Muscle of leg (tissue), 11 donors: Measurements from ENCODE around the gene PTH1R. TPM values are rescaled to one million over a fixed set of nuclear protein-coding genes. Genes with fewer than 3 reads are reported as not detected.

ENCODE experiments used
- DNase-seq: peaks from one replicate; pipeline ENCODE4 v3.0.0; 2013
- H3K27ac ChIP-seq: one replicate; pipeline ENCODE4 v1.5.1; 2013; ENCODE audit warnings: mild to moderate bottlenecking, low read length, control low read depth
- H3K27me3 ChIP-seq: one replicate; pipeline ENCODE4 v1.6.1; 2013; ENCODE audit warnings: low read length; ENCODE audit not compliant: control insufficient read depth, insufficient read depth
- H3K36me3 ChIP-seq: one replicate; pipeline ENCODE4 v1.6.1; 2013; ENCODE audit warnings: low read length; ENCODE audit not compliant: control insufficient read depth, insufficient read depth
- H3K4me1 ChIP-seq: one replicate; pipeline ENCODE4 v1.6.1; 2013; ENCODE audit warnings: low read length; ENCODE audit not compliant: control insufficient read depth, insufficient read depth
- H3K4me3 ChIP-seq: one replicate; pipeline ENCODE4 v1.5.1; 2013; ENCODE audit warnings: low read length, control low read depth
- H3K9me3 ChIP-seq: replicated peaks from 2 replicates; pipeline ENCODE4 v1.6.1; 2013; ENCODE audit warnings: low read depth, low read length; ENCODE audit not compliant: control insufficient read depth
- WGBS: methylation state at CpG from one replicate; pipeline ENCODE4 v1.1.5; 2013; ENCODE audit warnings: missing lambda C conversion rate; ENCODE audit not compliant: insufficient coverage; 5-methylcytosine and 5-hydroxymethylcytosine counted together
- polyA plus RNA-seq, 8 donors: library from polyadenylated mRNA; unstranded; fragments of 120-200 nt; gene quantifications; one replicate each; pipeline versions ENCODE4 v1.2.1 to v1.2.3, GENCODE V29; 2013; ENCODE audit warnings: inconsistent platforms in 1 of 8, low replicate concordance in 1 of 8; ENCODE audit not compliant: insufficient read length in 8 of 8, insufficient read depth in 1 of 8
- total RNA-seq: library from RNA; stranded (reverse); fragments of 120-200 nt; gene quantifications from one replicate; pipeline ENCODE4 v1.2.4, GENCODE V29; 2013

The PTH1R gene
- total and polyA plus RNA-seq, 9 donors: 7.1 to 26.8 (median 11.4) TPM

- peaks cover 45% of the 10 kb centered on the region for H3K4me1 ChIP-seq
- DNase-seq: no peak
- H3K9me3 ChIP-seq: no peaks in the 10 kb centered on the region
- no peak overlapping the region for H3K4me3 ChIP-seq
- 36% methylated on average over 5 of the region's 7 CpGs for WGBS
- no peaks in the 10 kb centered on the region for H3K36me3 ChIP-seq
- H3K27me3 ChIP-seq: peaks cover 7% of the 10 kb centered on the region
- H3K27ac ChIP-seq: no peak overlapping the region
Observed at GRCh38 chr3:46849045-46849631, 28.4 kb upstream of the PTH1R start.

- H3K36me3 ChIP-seq: no peaks in the 10 kb centered on the region
- no peaks in the 10 kb centered on the region for H3K9me3 ChIP-seq
- peaks cover 7% of the 10 kb centered on the region for H3K27me3 ChIP-seq
- H3K27ac ChIP-seq: no peak overlapping the region
- H3K4me1 ChIP-seq: peaks cover 45% of the 10 kb centered on the region
- DNase-seq: no peak
- H3K4me3 ChIP-seq: no peak overlapping the region
- 42% methylated on average over 3 of the region's 7 CpGs for WGBS
Observed at GRCh38 chr3:46849686-46850467, 27.6 kb upstream of the PTH1R start.

- no peak overlapping the region for H3K27ac ChIP-seq
- H3K4me3 ChIP-seq: no peak overlapping the region
- H3K4me1 ChIP-seq: peaks cover 39% of the 10 kb centered on the region
- H3K9me3 ChIP-seq: no peaks in the 10 kb centered on the region
- no peaks in the 10 kb centered on the region for H3K36me3 ChIP-seq
- WGBS: no CpG with 5 or more reads among the region's 1 CpG
- DNase-seq: no peak
- H3K27me3 ChIP-seq: peaks cover 7% of the 10 kb centered on the region
Observed at GRCh38 chr3:46850468-46850779, 27.1 kb upstream of the PTH1R start.

GRCh38 chr3:46851364-46852333, 25.9 kb upstream of the PTH1R start:
- WGBS: 52% methylated on average over 7 of the region's 13 CpGs
- Histone ChIP-seq H3K9me3 (no peaks in the 10 kb centered on the region), H3K27me3 (peaks cover 8% of the 10 kb centered on the region), H3K36me3 (no peaks in the 10 kb centered on the region), H3K27ac (no peak overlapping the region), H3K4me1 (peaks cover 28% of the 10 kb centered on the region), H3K4me3 (no peak overlapping the region)
- DNase-seq: no peak

- 88% methylated on average over 6 of the region's 9 CpGs for WGBS
- H3K27ac ChIP-seq: no peak overlapping the region
Observed at GRCh38 chr3:46852334-46852720, 25.2 kb upstream of the PTH1R start.

GRCh38 chr3:46852839-46853355, 24.6 kb upstream of the PTH1R start:
- DNase-seq: no peak
- H3K4me1 ChIP-seq: peaks cover 21% of the 10 kb centered on the region
- H3K27ac ChIP-seq: no peak overlapping the region
- 100% methylated on average over 1 of the region's 2 CpGs for WGBS
- no peak overlapping the region for H3K4me3 ChIP-seq
- peaks cover 8% of the 10 kb centered on the region for H3K27me3 ChIP-seq
- no peaks in the 10 kb centered on the region for H3K36me3 ChIP-seq
- H3K9me3 ChIP-seq: no peaks in the 10 kb centered on the region

More at GRCh38 chr3:46852334-46852720, 25.2 kb upstream of the PTH1R start:
- no peaks in the 10 kb centered on the region for H3K36me3 ChIP-seq
- no peak overlapping the region for H3K4me3 ChIP-seq
- peaks cover 21% of the 10 kb centered on the region for H3K4me1 ChIP-seq
- no peaks in the 10 kb centered on the region for H3K9me3 ChIP-seq
- no peak for DNase-seq
- H3K27me3 ChIP-seq: peaks cover 5% of the 10 kb centered on the region

GRCh38 chr3:46853441-46854415, 23.8 kb upstream of the PTH1R start:
- Histone ChIP-seq H3K36me3 (no peaks in the 10 kb centered on the region), H3K27me3 (peaks cover 14% of the 10 kb centered on the region), H3K4me1 (peaks cover 15% of the 10 kb centered on the region), H3K27ac (no peak overlapping the region), H3K9me3 (no peaks in the 10 kb centered on the region), H3K4me3 (no peak overlapping the region)
- WGBS: 75% methylated on average over 11 of the region's 15 CpGs
- no peak for DNase-seq

GRCh38 chr3:46854555-46854991, 22.9 kb upstream of the PTH1R start:
- no peak overlapping the region for H3K4me3 ChIP-seq
- H3K27ac ChIP-seq: no peak overlapping the region
- H3K36me3 ChIP-seq: no peaks in the 10 kb centered on the region
- no peak for DNase-seq
- peaks cover 14% of the 10 kb centered on the region for H3K27me3 ChIP-seq
- H3K9me3 ChIP-seq: no peaks in the 10 kb centered on the region
- WGBS: 92% methylated on average over 3 of the region's 5 CpGs
- peaks cover 6% of the 10 kb centered on the region for H3K4me1 ChIP-seq
